Activated CD8-positive, alpha-beta memory T cell treated with anti-CD3 and anti-CD28 coated beads, Interleukin-2, amount 50 U/mL, for 24 hours (primary cell): ENCODE results near the gene CADM2.
"Not testable (repeated sequence)": the region's sequence is repeated elsewhere in the genome, so short reads cannot be mapped to it uniquely, and the experiment has no call there.

Experiments used
- DNase-seq: peaks from one replicate; pipeline ENCODE4 v3.0.0-alpha.2; 2020; ENCODE audit errors: extremely low read depth

CADM2 gene

GRCh38 chr3:84958495-84959469 is at the start of gene CADM2:
Gene CADM2 (plus strand): TSS chr3:84958989.
- peak; percentile 24 for DNase-seq

- DNase-seq = not testable (repeated sequence)
Measured at GRCh38 chr3:84918592-84918991, 40.2 kb upstream of the CADM2 start.

GRCh38 chr3:84922682-84923081 is 36.1 kb upstream of the CADM2 start:
- DNase-seq = no peak

GRCh38 chr3:84925571-84925970 is 33.2 kb upstream of the CADM2 start:
- no peak for DNase-seq

- DNase-seq = no peak
Measured at GRCh38 chr3:84943379-84943778, 15.4 kb upstream of the CADM2 start.

GRCh38 chr3:84946240-84946639 is 12.5 kb upstream of the CADM2 start:
- DNase-seq = no peak

GRCh38 chr3:84959470-84960271 is 882 bp downstream of the CADM2 start:
- no peak for DNase-seq

GRCh38 chr3:84960581-84960980 is 1.8 kb downstream of the CADM2 start:
- DNase-seq = no peak

- no peak for DNase-seq
Measured at GRCh38 chr3:84961011-84961410, 2.2 kb downstream of the CADM2 start.

GRCh38 chr3:84961521-84962255 is 2.9 kb downstream of the CADM2 start:
- no peak for DNase-seq

GRCh38 chr3:84962415-84962814 is 3.6 kb downstream of the CADM2 start:
- DNase-seq = no peak

GRCh38 chr3:84963137-84963536 is 4.3 kb downstream of the CADM2 start:
- no peak for DNase-seq

- DNase-seq = no peak
Measured at GRCh38 chr3:84965141-84965540, 6.4 kb downstream of the CADM2 start.

- no peak for DNase-seq
Measured at GRCh38 chr3:84967767-84968581, 9.2 kb downstream of the CADM2 start.

GRCh38 chr3:84968701-84969235 is 10.0 kb downstream of the CADM2 start:
- no peak for DNase-seq

- DNase-seq = no peak
Measured at GRCh38 chr3:84974347-84974746, 15.6 kb downstream of the CADM2 start.

GRCh38 chr3:84977021-84977420 is 18.2 kb downstream of the CADM2 start:
- no peak for DNase-seq

GRCh38 chr3:84978843-84979242 is 20.1 kb downstream of the CADM2 start:
- no peak for DNase-seq

GRCh38 chr3:84980011-84980410 is 21.2 kb downstream of the CADM2 start:
- no peak for DNase-seq

- DNase-seq = no peak
Measured at GRCh38 chr3:84980456-84980855, 21.7 kb downstream of the CADM2 start.

- DNase-seq = no peak
Measured at GRCh38 chr3:84983490-84983889, 24.7 kb downstream of the CADM2 start.
